ENCODE results near the gene CYP26C1. TPM values are rescaled to one million over a fixed set of nuclear protein-coding genes. Genes with fewer than 3 reads are reported as not detected.
"Not testable (repeated sequence)": the region's sequence is repeated elsewhere in the genome, so short reads cannot be mapped to it uniquely, and the experiment has no call there.

Gene CYP26C1
- total RNA-seq, 1 experiment from 2014 or later, result not detected

GRCh38 chr10:93098816-93099215 lies 38.2 kb downstream of the CYP26C1 start:
- in situ Hi-C loops (cut with HindIII; ENCODE audit: low sequenced_read_pairs), result no loop called here
- no peak for DNase-seq (ENCODE audit: low spot score)

GRCh38 chr10:93099670-93100069 lies 39.1 kb downstream of the CYP26C1 start:
- in situ Hi-C loops (cut with HindIII; ENCODE audit: low sequenced_read_pairs), result no loop called here

GRCh38 chr10:93101148-93101547 lies 40.5 kb downstream of the CYP26C1 start:
- DNase-seq (ENCODE audit: low spot score); in situ Hi-C loops (cut with HindIII; ENCODE audit: low sequenced_read_pairs): not testable (repeated sequence)

More at GRCh38 chr10:93099670-93100069, 39.1 kb downstream of the CYP26C1 start:
- DNase-seq (ENCODE audit: low spot score), result no peak

GRCh38 chr10:93103953-93104352 lies 43.4 kb downstream of the CYP26C1 start:
- no peak for DNase-seq (ENCODE audit: low spot score)
- in situ Hi-C loops (cut with HindIII; ENCODE audit: low sequenced_read_pairs), result no loop called here

DNA sequence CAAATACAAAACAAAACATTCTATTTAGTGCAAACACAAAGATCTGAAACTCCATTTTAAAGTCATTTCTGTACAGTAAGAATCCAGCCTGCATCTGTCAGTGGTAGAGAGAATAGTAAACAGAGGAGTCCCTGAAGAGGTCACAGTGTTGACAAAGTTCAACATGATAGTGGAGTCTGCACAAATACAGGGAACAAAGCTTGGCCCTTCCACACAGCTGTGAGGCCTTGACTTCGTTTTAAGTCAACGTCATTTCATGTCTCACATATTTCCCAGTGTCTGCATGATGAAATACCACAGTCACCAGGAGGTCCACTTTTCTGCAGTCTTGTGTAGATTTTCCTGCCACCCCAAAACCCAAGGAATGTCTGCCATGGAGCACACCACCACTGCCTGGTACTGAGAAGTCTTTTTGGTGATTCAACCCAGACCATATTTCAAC lies 46.1 kb downstream of the CYP26C1 start:
- in situ Hi-C loops (cut with HindIII; ENCODE audit: low sequenced_read_pairs), result no loop called here
- DNase-seq (ENCODE audit: low spot score), result no peak

- DNase-seq (ENCODE audit: low spot score), result no peak
- in situ Hi-C loops (cut with HindIII; ENCODE audit: low sequenced_read_pairs), result no loop called here
These were observed 50.0 kb downstream of the CYP26C1 start for GRCh38 chr10:93110472-93111146.

DNA sequence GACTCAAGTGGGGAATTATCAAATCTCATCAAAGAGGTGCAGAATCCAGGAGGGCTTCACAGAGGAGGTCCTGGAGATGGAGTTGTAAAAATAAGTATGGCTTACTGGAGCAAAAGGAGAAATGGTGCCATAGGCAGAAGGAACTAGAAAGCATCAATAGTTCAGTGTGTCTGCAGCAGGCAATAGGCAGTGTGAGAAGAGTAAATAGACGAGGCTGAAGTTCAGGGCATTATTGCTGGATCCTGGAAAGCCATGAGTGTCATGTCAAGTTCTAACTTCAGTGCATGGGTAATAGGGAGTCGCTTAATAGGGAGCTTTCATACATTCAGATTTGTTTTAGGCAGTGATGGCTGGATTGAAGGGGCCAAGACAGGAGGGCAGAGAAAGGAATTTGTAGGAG lies 52.4 kb downstream of the CYP26C1 start:
- DNase-seq (ENCODE audit: low spot score), result no peak
- in situ Hi-C loops (cut with HindIII; ENCODE audit: low sequenced_read_pairs), result no loop called here

DNA sequence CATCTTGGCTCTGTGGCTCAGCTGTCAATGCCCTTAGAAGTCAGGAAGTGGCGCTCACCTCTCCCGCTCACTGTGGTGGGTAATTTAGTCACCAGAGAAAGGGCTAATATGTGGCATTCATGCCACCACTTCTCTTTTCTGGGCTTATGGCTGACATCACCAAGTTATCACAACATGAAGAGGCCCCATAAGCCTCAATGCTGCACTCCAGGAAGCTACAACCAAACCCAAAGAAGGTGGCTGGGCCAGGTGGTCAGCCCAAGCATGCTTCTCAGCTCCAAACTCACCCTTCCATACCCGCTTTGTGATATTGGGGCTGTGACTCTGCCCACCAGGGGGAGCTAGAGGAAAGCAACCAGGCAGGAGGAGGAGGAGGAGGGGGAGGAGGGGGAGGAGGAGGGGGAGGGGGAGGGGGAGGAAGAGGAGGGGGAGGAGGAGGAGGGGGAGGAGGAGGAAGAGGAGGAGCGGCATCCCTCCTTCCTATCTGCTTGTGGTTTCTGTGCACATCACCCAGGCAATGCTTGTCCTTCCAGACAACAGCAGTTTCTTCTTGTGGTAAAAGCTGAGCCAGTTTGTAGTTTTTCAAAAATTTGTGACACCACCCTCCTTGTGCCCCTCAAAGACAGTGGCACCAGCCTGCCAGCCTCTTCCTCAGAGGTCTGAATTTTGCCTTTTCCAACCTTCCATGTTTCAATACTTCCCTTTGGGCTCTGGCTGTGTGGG lies 55.2 kb downstream of the CYP26C1 start:
- peak; percentile 15 for DNase-seq (ENCODE audit: low spot score)
- in situ Hi-C loops (cut with HindIII; ENCODE audit: low sequenced_read_pairs), result no loop called here

Other genes starting within 250 kb of the CYP26C1 start
- gene EXOC6, start 212.3 kb upstream of the CYP26C1 start, total RNA-seq (2014; rRNA removed; shearing (Covaris generic)), result 5.9 and 10.6 TPM in 2 replicates
- 0.24 and 0.25 TPM in 2 replicates for gene CYP26A1, start 13.1 kb downstream of the CYP26C1 start, total RNA-seq (2014; rRNA removed; shearing (Covaris generic))

Data from G401 (cell line).